ENCODE results near the gene HERPUD1. TPM values are rescaled to one million over a fixed set of nuclear protein-coding genes. Genes with fewer than 3 reads are reported as not detected.
"Not testable (repeated sequence)": the region's sequence is repeated elsewhere in the genome, so short reads cannot be mapped to it uniquely, and the experiment has no call there.

The HERPUD1 gene
- total RNA-seq, 1 donor from 2014 or later, result 60.8 TPM

DNA sequence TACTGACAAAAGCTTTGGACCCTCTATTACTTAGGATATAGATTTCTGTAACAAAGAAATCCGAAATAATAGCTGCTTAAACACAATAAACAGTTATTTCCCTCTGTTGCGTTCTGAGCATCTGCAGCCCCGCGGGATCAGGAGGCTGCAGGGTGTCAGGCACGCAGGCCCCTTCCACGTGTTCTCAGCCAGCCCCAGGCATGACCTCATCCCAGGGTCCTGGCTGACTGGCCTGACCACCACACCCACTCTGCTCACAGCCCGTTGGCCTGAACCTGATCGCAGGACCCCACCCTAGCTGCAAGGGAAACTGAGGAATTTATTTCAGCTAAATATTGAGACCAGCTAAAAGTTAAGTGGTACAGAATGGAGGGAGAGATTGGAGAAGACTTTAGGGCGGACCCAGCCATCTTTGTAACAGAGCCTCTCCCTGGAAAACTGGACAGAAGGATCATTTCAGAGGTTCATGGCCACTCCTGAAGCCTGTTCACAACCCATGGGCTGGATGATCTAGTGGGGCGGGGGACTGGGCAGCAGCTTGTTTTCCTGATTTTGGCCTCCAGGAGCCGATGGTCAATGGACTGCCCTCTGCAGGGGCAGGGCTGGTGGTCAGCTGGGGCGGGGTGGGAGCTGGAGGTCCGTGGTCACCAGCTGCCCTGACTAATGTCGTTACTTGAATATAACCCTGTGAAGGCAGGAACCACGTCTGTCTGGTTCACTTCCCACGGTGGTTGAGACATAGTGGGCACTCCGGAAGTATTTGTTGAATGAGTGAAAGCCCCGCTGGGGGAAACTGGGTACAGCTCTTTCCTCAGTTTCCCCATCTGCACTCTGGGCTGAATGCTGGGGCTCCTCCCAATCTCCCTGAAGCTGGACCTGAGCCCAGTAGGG is 40.7 kb downstream of the HERPUD1 start:
- no peak overlapping the region for H3K4me3 Mint-ChIP-seq (ENCODE audit: unreplicated experiment)
- no peaks in the 10 kb centered on the region for H3K9me3 Mint-ChIP-seq (ENCODE audit: unreplicated experiment)
- peaks cover 4% of the 10 kb centered on the region for H3K36me3 Mint-ChIP-seq (ENCODE audit: low read depth, unreplicated experiment)
- H3K4me1 Mint-ChIP-seq (ENCODE audit: unreplicated experiment), result peaks cover 8% of the 10 kb centered on the region
- no peak for DNase-seq (ENCODE audit: low spot score)
- no peak overlapping the region for H3K27ac Mint-ChIP-seq (ENCODE audit: unreplicated experiment)
- H3K27me3 Mint-ChIP-seq (ENCODE audit: unreplicated experiment), result peaks cover 7% of the 10 kb centered on the region
- TF ChIP-seq, protein P1, sequence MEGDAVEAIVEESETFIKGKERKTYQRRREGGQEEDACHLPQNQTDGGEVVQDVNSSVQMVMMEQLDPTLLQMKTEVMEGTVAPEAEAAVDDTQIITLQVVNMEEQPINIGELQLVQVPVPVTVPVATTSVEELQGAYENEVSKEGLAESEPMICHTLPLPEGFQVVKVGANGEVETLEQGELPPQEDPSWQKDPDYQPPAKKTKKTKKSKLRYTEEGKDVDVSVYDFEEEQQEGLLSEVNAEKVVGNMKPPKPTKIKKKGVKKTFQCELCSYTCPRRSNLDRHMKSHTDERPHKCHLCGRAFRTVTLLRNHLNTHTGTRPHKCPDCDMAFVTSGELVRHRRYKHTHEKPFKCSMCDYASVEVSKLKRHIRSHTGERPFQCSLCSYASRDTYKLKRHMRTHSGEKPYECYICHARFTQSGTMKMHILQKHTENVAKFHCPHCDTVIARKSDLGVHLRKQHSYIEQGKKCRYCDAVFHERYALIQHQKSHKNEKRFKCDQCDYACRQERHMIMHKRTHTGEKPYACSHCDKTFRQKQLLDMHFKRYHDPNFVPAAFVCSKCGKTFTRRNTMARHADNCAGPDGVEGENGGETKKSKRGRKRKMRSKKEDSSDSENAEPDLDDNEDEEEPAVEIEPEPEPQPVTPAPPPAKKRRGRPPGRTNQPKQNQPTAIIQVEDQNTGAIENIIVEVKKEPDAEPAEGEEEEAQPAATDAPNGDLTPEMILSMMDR (IDR thresholded peaks at IDR 0.05; ENCODE audit: unreplicated experiment), result no peak

DNA sequence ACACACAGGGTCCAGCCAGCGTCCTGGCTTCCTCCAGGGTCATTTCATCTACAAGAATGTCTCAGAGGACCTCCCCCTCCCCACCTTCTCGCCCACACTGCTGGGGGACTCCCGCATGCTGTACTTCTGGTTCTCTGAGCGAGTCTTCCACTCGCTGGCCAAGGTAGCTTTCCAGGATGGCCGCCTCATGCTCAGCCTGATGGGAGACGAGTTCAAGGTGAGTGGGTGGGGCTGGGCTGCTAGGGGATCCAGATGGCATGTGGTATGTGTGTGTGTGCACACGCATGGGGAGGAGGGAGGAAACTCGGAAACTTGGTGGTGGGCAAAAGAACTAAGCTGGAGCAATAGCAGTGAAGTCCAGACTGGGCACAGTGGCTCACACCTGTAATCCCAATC is 41.4 kb downstream of the HERPUD1 start:
- no peak for DNase-seq (ENCODE audit: low spot score)

DNA sequence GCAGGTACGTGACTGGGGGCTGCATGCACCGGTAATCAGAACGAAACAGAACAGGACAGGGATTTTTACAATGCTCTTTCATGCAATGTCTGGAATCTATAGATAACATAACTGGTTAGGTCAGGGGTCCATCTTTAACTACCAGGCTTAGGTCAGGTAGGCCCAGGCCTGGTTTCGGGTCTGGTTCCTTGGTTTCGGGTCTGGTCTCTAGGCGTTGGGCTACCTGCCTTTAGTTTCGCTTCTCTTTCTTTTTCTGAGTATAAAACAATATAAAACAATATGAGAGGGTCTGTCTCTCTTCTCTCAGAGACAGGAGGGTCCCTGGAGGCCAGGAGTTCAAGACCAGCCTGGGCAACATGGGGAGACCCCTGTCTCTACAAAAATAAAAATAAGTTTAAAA is 42.0 kb downstream of the HERPUD1 start:
- H3K36me3 Mint-ChIP-seq (ENCODE audit: low read depth, unreplicated experiment); H3K4me1 Mint-ChIP-seq (ENCODE audit: unreplicated experiment); H3K4me3 Mint-ChIP-seq (ENCODE audit: unreplicated experiment); DNase-seq (ENCODE audit: low spot score); H3K9me3 Mint-ChIP-seq (ENCODE audit: unreplicated experiment); H3K27me3 Mint-ChIP-seq (ENCODE audit: unreplicated experiment); H3K27ac Mint-ChIP-seq (ENCODE audit: unreplicated experiment): not testable (repeated sequence)

More for the DNA sequence above, 41.4 kb downstream of the HERPUD1 start:
- H3K9me3 Mint-ChIP-seq (ENCODE audit: unreplicated experiment), result no peaks in the 10 kb centered on the region
- H3K4me3 Mint-ChIP-seq (ENCODE audit: unreplicated experiment), result no peak overlapping the region
- peaks cover 8% of the 10 kb centered on the region for H3K4me1 Mint-ChIP-seq (ENCODE audit: unreplicated experiment)
- peaks cover 7% of the 10 kb centered on the region for H3K27me3 Mint-ChIP-seq (ENCODE audit: unreplicated experiment)
- H3K27ac Mint-ChIP-seq (ENCODE audit: unreplicated experiment), result no peak overlapping the region
- H3K36me3 Mint-ChIP-seq (ENCODE audit: low read depth, unreplicated experiment), result peaks cover 4% of the 10 kb centered on the region
- TF ChIP-seq, protein P1 (IDR thresholded peaks at IDR 0.05; ENCODE audit: unreplicated experiment), result no peak

DNA sequence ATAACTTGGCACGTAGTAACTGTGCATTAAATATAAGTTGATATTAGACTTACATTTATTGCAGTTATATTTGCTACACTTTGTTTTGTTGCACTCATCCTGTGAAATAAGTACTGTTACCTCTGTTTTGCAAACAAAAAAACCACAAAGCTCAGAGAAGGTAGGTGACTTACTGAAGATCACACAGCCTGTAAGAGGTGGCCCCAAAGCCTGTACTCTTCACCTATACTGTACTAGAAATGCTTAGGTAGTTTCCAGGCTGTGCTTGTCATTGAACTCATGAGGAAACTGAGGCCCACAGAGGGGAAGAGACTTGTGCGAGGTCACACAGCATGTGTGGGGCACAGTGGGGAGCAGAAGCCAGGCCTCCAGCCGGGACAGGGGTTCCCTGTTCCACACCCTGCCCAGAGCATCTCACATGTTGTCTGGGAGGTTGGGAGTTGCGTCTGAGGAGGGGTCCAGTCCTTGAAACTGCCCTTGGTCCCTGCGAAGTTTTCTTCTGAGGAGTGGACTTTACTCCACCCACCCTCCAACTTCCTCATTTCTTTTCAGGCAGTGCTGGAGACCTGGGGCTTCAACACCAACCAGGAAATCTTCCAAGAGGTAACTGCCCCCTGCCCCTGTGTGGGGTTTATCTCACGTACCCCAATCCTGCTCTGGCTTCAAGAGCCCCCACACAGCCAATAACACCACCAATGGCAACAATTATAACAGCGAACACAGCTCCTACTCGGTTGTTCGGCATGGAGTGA is 42.8 kb downstream of the HERPUD1 start:
- no peak for DNase-seq (ENCODE audit: low spot score)
- Mint-ChIP-seq H3K36me3 (ENCODE audit: low read depth, unreplicated experiment) (peaks cover 4% of the 10 kb centered on the region), H3K4me3 (ENCODE audit: unreplicated experiment) (no peak overlapping the region), H3K9me3 (ENCODE audit: unreplicated experiment) (no peaks in the 10 kb centered on the region), H3K4me1 (ENCODE audit: unreplicated experiment) (no peaks in the 10 kb centered on the region), H3K27ac (ENCODE audit: unreplicated experiment) (no peak overlapping the region), H3K27me3 (ENCODE audit: unreplicated experiment) (peaks cover 7% of the 10 kb centered on the region)
- TF ChIP-seq, protein P1 (IDR thresholded peaks at IDR 0.05; ENCODE audit: unreplicated experiment), result no peak

DNA sequence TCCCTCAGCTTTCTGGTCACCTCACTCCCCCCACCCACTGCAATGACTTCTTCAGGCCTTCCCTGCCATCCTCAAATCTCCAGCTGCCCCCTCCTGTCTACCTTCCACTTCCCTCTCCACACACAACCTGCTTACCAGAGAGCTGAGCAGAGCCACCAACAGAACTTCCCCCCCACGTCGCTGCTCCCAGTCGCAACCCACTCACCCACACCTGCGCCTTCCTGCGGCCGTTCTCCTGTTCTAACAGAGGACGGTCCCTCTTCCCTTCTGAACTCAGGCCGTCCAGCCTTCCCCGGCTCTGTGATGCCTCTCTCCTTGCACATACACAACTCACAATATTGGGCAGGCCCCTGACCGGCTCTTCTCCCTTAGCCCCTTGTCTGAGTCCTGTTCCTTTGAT is 43.8 kb downstream of the HERPUD1 start:
- Mint-ChIP-seq H3K36me3 (ENCODE audit: low read depth, unreplicated experiment) (peaks cover 4% of the 10 kb centered on the region), H3K27ac (ENCODE audit: unreplicated experiment) (no peak overlapping the region), H3K4me1 (ENCODE audit: unreplicated experiment) (no peaks in the 10 kb centered on the region), H3K4me3 (ENCODE audit: unreplicated experiment) (no peak overlapping the region), H3K9me3 (ENCODE audit: unreplicated experiment) (no peaks in the 10 kb centered on the region), H3K27me3 (ENCODE audit: unreplicated experiment) (peaks cover 8% of the 10 kb centered on the region)
- TF ChIP-seq, protein P1 (IDR thresholded peaks at IDR 0.05; ENCODE audit: unreplicated experiment), result no peak
- DNase-seq (ENCODE audit: low spot score), result no peak
